Gastroesophageal sphincter (tissue), 4 donors: ENCODE results near the gene GRAMD4. TPM values are rescaled to one million over a fixed set of nuclear protein-coding genes. Genes with fewer than 3 reads are reported as not detected.

Experiments
- ATAC-seq: fragments of 150-250 bp; one replicate; pipeline ENCODE4 v1.9.1; 2016; ENCODE audit warnings: mild to moderate bottlenecking, moderate library complexity
- H3K27ac ChIP-seq, 4 donors: fragments of 200-600 bp; sonication (generic) in 3 of 4; 1 replicate in 3 of 4; 2 replicates in 1 of 4; pipeline ENCODE4 v1.5.1; 2016 to 2019
- H3K27me3 ChIP-seq: fragments of 200-600 bp; sonication (generic); one replicate; pipeline ENCODE4 v1.5.1; 2019
- H3K36me3 ChIP-seq, 2 donors: fragments of 200-600 bp; sonication (generic); one replicate each; pipeline ENCODE4 v1.5.1; 2019; ENCODE audit warnings: control low read depth in 1 of 2
- H3K4me1 ChIP-seq, 3 donors: fragments of 200-600 bp; sonication (generic); 1 replicate in 2 of 3; 2 replicates in 1 of 3; pipeline ENCODE4 v1.5.1; 2016 to 2019; ENCODE audit warnings: control low read depth in 2 of 3
- H3K4me3 ChIP-seq, 2 donors: fragments of 200-600 bp; sonication (generic); one replicate each; pipeline ENCODE4 v1.5.1; 2019; ENCODE audit warnings: mild to moderate bottlenecking in 1 of 2, moderate library complexity in 1 of 2
- H3K9me3 ChIP-seq, 3 donors: fragments of 200-600 bp; sonication (generic); one replicate each; pipeline ENCODE4 v1.5.1; 2017 to 2019; ENCODE audit warnings: control low read depth in 2 of 3
- CTCF ChIP-seq, 4 experiments: fragments of 200-600 bp in 2 of 4; fragments of 450-650 bp in 2 of 4; sonication (generic) in 1 of 4; IDR thresholded peaks; one replicate each; pipeline ENCODE4 v1.5.1; 2017 to 2019; ENCODE audit warnings: antibody characterized with exemption in 4 of 4, mild to moderate bottlenecking in 2 of 4, moderate library complexity in 2 of 4
- EP300 ChIP-seq: sonication (generic); formaldehyde crosslinking; IDR thresholded peaks from one replicate; pipeline ENCODE4 v1.6.1; 2017; ENCODE audit warnings: antibody characterized with exemption, mild to moderate bottlenecking
- POLR2A ChIP-seq, 2 donors: fragments of 450-650 bp; IDR thresholded peaks; one replicate each; pipeline ENCODE4 v1.6.1; 2017; ENCODE audit warnings: antibody characterized with exemption in 2 of 2, mild to moderate bottlenecking in 2 of 2, moderate library complexity in 1 of 2
- POLR2AphosphoS5 ChIP-seq: sonication (generic); formaldehyde crosslinking; IDR thresholded peaks from one replicate; pipeline ENCODE4 v1.6.1; 2017; ENCODE audit warnings: antibody characterized with exemption
- WGBS, 2 donors: methylation state at CpG; one replicate each; pipeline ENCODE4 v1.1.5; 2018; ENCODE audit warnings: low coverage in 1 of 2; 5-methylcytosine and 5-hydroxymethylcytosine counted together
- total RNA-seq, 4 donors: library from RNA; depleted of rRNA; stranded (reverse); fragments of >200 nt; gene quantifications; one replicate each; pipeline ENCODE4 v1.1.0, GENCODE V29; 2016

Gene GRAMD4
- total RNA-seq, 4 donors from 2014 or later = 10.8 to 53.3 (median 33.2) TPM

- Histone ChIP-seq H3K4me3 (no peak overlapping the region), H3K9me3 (no peaks in the 10 kb centered on the region), H3K4me1 (peaks cover 0 to 58% (median 29%) of the 10 kb centered on the region in 3 donors), H3K27ac (no peak overlapping the region), H3K36me3 (peaks cover 0 to 49% of the 10 kb centered on the region in 2 donors), H3K27me3 (no peaks in the 10 kb centered on the region)
- TF ChIP-seq POLR2A (IDR thresholded peaks at IDR 0.05) (no peak), POLR2AphosphoS5 (no peak), CTCF (IDR thresholded peaks at IDR 0.05) (no peak), EP300 (no peak)
- WGBS, 2 donors = 67% methylated on average over 3 of the region's 19 CpGs; no CpG with 5 or more reads in 1 of the 2 donors
- ATAC-seq = no peak
Observed at GRCh38 chr22:46727813-46728364, 107.7 kb downstream of the GRAMD4 start.

GRCh38 chr22:46728470-46728869 is 108.3 kb downstream of the GRAMD4 start:
- TF ChIP-seq POLR2AphosphoS5 = no peak
- TF ChIP-seq EP300 = no peak
- TF ChIP-seq POLR2A (IDR thresholded peaks at IDR 0.05) = no peak
- TF ChIP-seq CTCF (IDR thresholded peaks at IDR 0.05) = no peak
- Histone ChIP-seq H3K4me1 (peaks cover 0 to 62% (median 29%) of the 10 kb centered on the region in 3 donors), H3K27ac (peak overlapping the region in 1 of 4 donors; percentile 24), H3K27me3 (no peaks in the 10 kb centered on the region), H3K36me3 (peaks cover 0 to 43% of the 10 kb centered on the region in 2 donors), H3K4me3 (no peak overlapping the region), H3K9me3 (no peaks in the 10 kb centered on the region)
- 69% methylated on average over 5 of the region's 11 CpGs; no CpG with 5 or more reads in 1 of the 2 donors for WGBS, 2 donors
- no peak for ATAC-seq

Other genes with a start within 250 kb of the GRAMD4 start
- gene CELSR1, start 82.8 kb upstream of the GRAMD4 start, total RNA-seq = 1 to 10 TPM; 1.7 to 4.8 (median 4.3) TPM
- gene CERK, start 117.9 kb downstream of the GRAMD4 start, total RNA-seq = 10 to 100 TPM; 44.6 to 55.9 (median 45.6) TPM
- 10 to 100 TPM; 16.2 to 22.2 (median 17.8) TPM for gene TBC1D22A, start 142.3 kb downstream of the GRAMD4 start, total RNA-seq